Mucosa of rectum (tissue), 2 donors: ENCODE measurements around the gene HECW1.
A peak's percentile ranks its signal among the peaks of the same experiment; 100 is the strongest.
"Not testable (repeated sequence)": the region's sequence is repeated elsewhere in the genome, so short reads cannot be mapped to it uniquely, and the experiment has no call there.

Source experiments
- H3K27ac ChIP-seq, 2 donors: one replicate each; pipeline ENCODE4 v1.7.0; 2013; ENCODE audit warnings: inconsistent platforms in 2 of 2, low read depth in 2 of 2, low read length in 2 of 2
- H3K27me3 ChIP-seq, 2 donors: one replicate each; pipeline ENCODE4 v1.7.0; 2013; ENCODE audit warnings: low read length in 2 of 2; ENCODE audit not compliant: control insufficient read depth in 2 of 2, insufficient read depth in 2 of 2
- H3K36me3 ChIP-seq, 2 donors: one replicate each; pipeline ENCODE4 v1.7.0; 2013; ENCODE audit warnings: low read length in 2 of 2; ENCODE audit not compliant: control insufficient read depth in 2 of 2, insufficient read depth in 2 of 2
- H3K4me1 ChIP-seq, 2 donors: one replicate each; pipeline ENCODE4 v1.7.0; 2013; ENCODE audit warnings: low read length in 2 of 2, mild to moderate bottlenecking in 1 of 2; ENCODE audit not compliant: control insufficient read depth in 2 of 2, insufficient read depth in 2 of 2
- H3K4me3 ChIP-seq, 2 donors: one replicate each; pipeline ENCODE4 v1.7.0; 2013; ENCODE audit warnings: low read length in 2 of 2
- H3K9ac ChIP-seq, 2 donors: one replicate each; pipeline ENCODE4 v1.7.0; 2013; ENCODE audit warnings: low read length in 2 of 2, low read depth in 1 of 2, mild to moderate bottlenecking in 1 of 2
- H3K9me3 ChIP-seq, 2 donors: one replicate each; pipeline ENCODE4 v1.7.0; 2013; ENCODE audit warnings: low read length in 2 of 2; ENCODE audit not compliant: control insufficient read depth in 2 of 2
- donor health status: healthy.
- donor health status: Normal muscosa, but diverticular disease.

The HECW1 gene

DNA sequence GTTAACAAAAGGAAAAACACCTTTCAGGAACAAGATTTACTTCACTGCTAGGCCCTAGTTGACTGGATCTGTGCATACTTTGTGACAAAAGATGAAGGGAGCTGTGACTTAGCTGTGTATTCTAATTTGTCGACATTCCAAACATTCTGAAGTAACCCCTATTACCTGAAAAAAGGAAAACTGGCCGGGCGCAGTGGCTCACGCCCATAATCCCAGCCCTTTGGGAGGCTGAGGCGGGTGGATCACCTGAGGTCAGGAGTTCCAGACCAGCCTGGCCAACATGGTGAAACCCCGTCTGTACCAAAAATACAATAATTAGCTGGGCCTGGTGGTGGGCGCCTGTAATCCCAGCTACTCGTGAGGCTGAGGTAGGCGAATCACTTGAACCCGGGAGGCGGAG, 472.3 kb downstream of the HECW1 start:
- Histone ChIP-seq H3K9ac (peak overlapping the region in 1 of 2 donors; percentile 92), H3K27ac (peak overlapping the region; percentile 91 to 92), H3K4me1 (peaks cover 0 to 31% of the 10 kb centered on the region in 2 donors), H3K4me3 (peak overlapping the region; percentile 89 to 92)
- not testable (repeated sequence) for H3K9me3 ChIP-seq, H3K27me3 ChIP-seq, H3K36me3 ChIP-seq

- no peaks in the 10 kb centered on the region for H3K9me3 ChIP-seq
- H3K9ac ChIP-seq: no peak overlapping the region
- H3K4me3 ChIP-seq: peak overlapping the region in 1 of 2 donors; percentile 34
- H3K36me3 ChIP-seq: no peaks in the 10 kb centered on the region
- no peak overlapping the region for H3K27ac ChIP-seq
- H3K4me1 ChIP-seq: peaks cover 0 to 37% of the 10 kb centered on the region in 2 donors
- H3K27me3 ChIP-seq: no peaks in the 10 kb centered on the region
Observed at GRCh38 chr7:43585562-43585961, 473.1 kb downstream of the HECW1 start.

GRCh38 chr7:43586251-43586900, 473.9 kb downstream of the HECW1 start:
- Histone ChIP-seq H3K36me3 (no peaks in the 10 kb centered on the region), H3K27me3 (no peaks in the 10 kb centered on the region), H3K27ac (peak overlapping the region in 1 of 2 donors; percentile 6), H3K9ac (peak overlapping the region in 1 of 2 donors; percentile 19), H3K9me3 (no peaks in the 10 kb centered on the region), H3K4me1 (peaks cover 0 to 39% of the 10 kb centered on the region in 2 donors), H3K4me3 (peak overlapping the region in 1 of 2 donors; percentile 40)

GRCh38 chr7:43588477-43589132, 476.2 kb downstream of the HECW1 start:
- no peak overlapping the region for H3K4me3 ChIP-seq
- no peak overlapping the region for H3K9ac ChIP-seq
- H3K4me1 ChIP-seq: peaks cover 0 to 40% of the 10 kb centered on the region in 2 donors
- H3K36me3 ChIP-seq: no peaks in the 10 kb centered on the region
- H3K27ac ChIP-seq: no peak overlapping the region
- no peaks in the 10 kb centered on the region for H3K27me3 ChIP-seq
- no peaks in the 10 kb centered on the region for H3K9me3 ChIP-seq

DNA sequence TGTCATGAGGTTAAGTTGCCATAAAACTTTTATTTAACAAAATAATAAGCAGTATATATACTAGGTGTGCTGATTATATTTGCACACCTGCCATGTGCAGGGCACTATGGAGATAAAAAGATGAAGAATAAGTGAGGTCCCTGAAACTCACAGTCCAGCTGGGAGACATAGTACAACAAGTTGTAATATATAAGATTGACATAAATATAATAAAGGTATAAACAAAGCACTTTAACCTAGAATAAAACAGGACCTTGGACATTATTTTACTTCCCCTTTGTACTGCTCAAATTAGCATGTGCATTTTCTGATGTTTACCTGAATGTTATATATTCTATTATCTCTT, 476.7 kb downstream of the HECW1 start:
- Histone ChIP-seq H3K36me3 (no peaks in the 10 kb centered on the region), H3K9ac (no peak overlapping the region), H3K4me3 (no peak overlapping the region), H3K4me1 (peaks cover 0 to 39% of the 10 kb centered on the region in 2 donors), H3K27ac (peak overlapping the region in 1 of 2 donors; percentile 18), H3K9me3 (no peaks in the 10 kb centered on the region), H3K27me3 (no peaks in the 10 kb centered on the region)

- H3K9me3 ChIP-seq: no peaks in the 10 kb centered on the region
- no peak overlapping the region for H3K9ac ChIP-seq
- H3K36me3 ChIP-seq: no peaks in the 10 kb centered on the region
- H3K4me3 ChIP-seq: no peak overlapping the region
- H3K27me3 ChIP-seq: no peaks in the 10 kb centered on the region
- peak overlapping the region in 1 of 2 donors; percentile 18 for H3K27ac ChIP-seq
- peaks cover 0 to 33% of the 10 kb centered on the region in 2 donors for H3K4me1 ChIP-seq
Observed at GRCh38 chr7:43589728-43590127, 477.3 kb downstream of the HECW1 start.

DNA sequence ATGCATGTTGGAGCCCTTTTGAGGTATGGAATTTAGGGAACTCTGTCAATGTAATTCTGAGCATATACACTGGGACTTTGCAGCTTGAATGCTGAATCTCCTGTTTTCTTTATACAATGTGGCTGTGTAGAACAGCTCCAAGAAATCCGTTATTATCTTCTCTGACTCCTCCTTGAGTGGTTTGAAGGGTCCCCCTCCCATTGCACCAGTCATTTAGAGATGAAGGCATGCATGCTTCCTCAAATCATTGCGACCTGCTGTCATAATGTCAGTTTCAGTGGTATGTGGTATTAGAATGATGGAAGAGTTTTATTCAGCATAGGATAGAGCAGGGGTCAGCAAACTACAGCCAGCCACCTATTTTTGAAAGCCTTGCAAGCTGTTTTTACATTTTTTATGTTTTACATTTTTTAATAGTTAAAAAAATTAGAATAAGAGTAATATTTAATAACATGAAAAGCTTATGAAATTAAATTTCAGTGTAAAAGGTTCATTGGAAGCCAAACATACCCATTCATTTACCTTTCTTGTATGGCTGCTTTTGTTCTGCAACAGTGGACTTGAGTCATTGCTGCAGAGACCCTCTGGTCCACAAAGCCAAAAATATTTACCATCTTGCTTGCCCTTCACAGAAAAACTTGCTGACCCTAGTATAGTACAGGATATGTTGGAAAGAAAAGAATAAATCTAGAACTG, 478.6 kb downstream of the HECW1 start:
- H3K27ac ChIP-seq: peak overlapping the region in 1 of 2 donors; percentile 2
- no peaks in the 10 kb centered on the region for H3K27me3 ChIP-seq
- H3K4me3 ChIP-seq: no peak overlapping the region
- no peaks in the 10 kb centered on the region for H3K9me3 ChIP-seq
- peaks cover 0 to 3% of the 10 kb centered on the region in 2 donors for H3K36me3 ChIP-seq
- H3K4me1 ChIP-seq: peaks cover 0 to 32% of the 10 kb centered on the region in 2 donors
- H3K9ac ChIP-seq: no peak overlapping the region

GRCh38 chr7:43591558-43592180, 479.2 kb downstream of the HECW1 start:
- peaks cover 0 to 27% of the 10 kb centered on the region in 2 donors for H3K4me1 ChIP-seq
- H3K4me3 ChIP-seq: no peak overlapping the region
- H3K27me3 ChIP-seq: no peaks in the 10 kb centered on the region
- H3K9ac ChIP-seq: no peak overlapping the region
- H3K9me3 ChIP-seq: no peaks in the 10 kb centered on the region
- peaks cover 0 to 4% of the 10 kb centered on the region in 2 donors for H3K36me3 ChIP-seq
- H3K27ac ChIP-seq: peak overlapping the region in 1 of 2 donors; percentile 2

DNA sequence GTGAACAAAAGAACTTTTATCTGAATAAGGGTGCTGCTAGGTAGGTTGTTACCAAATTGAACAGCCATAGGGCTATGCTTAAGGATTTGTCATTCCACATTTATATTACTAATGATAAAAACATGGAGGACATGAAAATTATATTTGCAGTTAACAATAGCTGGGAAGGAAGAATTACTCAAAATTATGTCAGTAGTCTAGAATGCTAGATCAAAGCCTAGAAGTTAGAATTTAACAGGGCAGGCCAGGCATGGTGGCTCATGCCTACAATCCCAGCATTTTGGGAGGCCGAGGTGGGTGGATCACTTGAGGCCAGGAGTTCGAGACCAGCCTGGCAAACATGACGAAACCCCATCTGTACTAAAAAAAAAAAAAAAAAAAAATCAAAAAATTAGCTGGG, 479.9 kb downstream of the HECW1 start:
- no peaks in the 10 kb centered on the region for H3K9me3 ChIP-seq
- no peaks in the 10 kb centered on the region for H3K27me3 ChIP-seq
- no peak overlapping the region for H3K9ac ChIP-seq
- no peak overlapping the region for H3K4me3 ChIP-seq
- H3K27ac ChIP-seq: no peak overlapping the region
- H3K36me3 ChIP-seq: peaks cover 2 to 4% of the 10 kb centered on the region in 2 donors
- peaks cover 0 to 27% of the 10 kb centered on the region in 2 donors for H3K4me1 ChIP-seq

DNA sequence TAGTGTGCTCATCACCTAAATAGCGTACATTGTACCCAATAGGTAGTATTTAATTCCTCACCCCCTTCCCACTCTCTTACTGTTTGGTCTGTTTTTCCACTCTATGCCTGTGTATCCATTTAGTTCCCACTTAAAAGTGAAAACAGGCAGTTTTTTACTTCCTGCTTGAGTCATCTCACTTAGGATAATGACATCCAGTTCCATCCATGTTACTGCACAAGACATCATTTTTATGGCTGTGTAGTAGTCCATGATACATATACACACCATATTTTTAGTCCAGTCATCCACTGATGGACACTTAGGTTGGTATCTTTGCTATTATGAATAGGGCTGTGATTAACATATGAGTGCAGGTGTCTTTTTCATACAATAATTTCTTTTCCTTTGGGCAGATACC, 480.6 kb downstream of the HECW1 start:
- Histone ChIP-seq H3K27me3 (no peaks in the 10 kb centered on the region), H3K9ac (no peak overlapping the region), H3K27ac (no peak overlapping the region), H3K9me3 (no peaks in the 10 kb centered on the region), H3K4me1 (peaks cover 0 to 26% of the 10 kb centered on the region in 2 donors), H3K36me3 (peaks cover 2 to 4% of the 10 kb centered on the region in 2 donors), H3K4me3 (peak overlapping the region in 1 of 2 donors; percentile 10)
